ENCODE results near the gene MT2A.

MT2A gene

DNA sequence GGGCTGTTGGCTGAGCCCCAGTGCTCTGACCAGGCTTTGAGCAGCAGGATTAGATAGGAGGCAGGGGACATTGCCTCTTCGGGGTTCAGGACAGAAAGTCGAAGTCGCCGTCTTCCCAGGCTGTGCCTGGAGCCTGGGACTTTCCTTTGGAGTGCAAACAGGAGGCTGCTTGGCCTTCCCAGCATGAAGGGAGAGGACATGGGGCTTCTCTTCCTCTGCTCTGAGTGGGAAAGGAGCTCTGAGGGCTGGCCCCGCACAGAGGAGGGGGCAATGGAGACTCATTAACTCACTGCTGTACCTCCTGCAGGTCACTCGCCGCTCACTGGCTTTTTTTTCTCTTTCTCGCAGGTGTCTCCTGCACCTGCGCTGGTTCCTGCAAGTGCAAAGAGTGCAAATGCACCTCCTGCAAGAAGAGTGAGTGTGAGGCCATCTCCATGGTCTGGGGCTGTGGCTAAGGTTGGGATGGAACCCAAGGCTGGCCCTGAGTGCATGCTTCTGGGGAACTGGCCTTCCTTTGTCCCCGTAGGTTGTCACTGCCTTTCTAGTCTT lies 50.0 kb downstream of the MT2A start:
- Histone ChIP-seq H4K20me1 (peaks cover 0 to 10% (median 0%) of the 10 kb centered on the region in 11 experiments; a peak in 2 of 22 replicates), H3K9me3 (replicated peaks in 1 of 11) (no peaks in the 10 kb centered on the region), H3K4me1 (peaks cover 19 to 38% (median 30%) of the 10 kb centered on the region in 10 experiments), H3K4me3 (peak overlapping the region; percentile 59 to 75 (median 66)), H3K36me3 (no peaks in the 10 kb centered on the region), H3K27ac (no peak overlapping the region; a peak in 1 of 22 replicates), H3K27me3 (peaks cover 59 to 74% (median 70%) of the 10 kb centered on the region in 11 experiments), H3K4me2 (peak overlapping the region; percentile 79 to 99 (median 95)), H3K9ac (peak overlapping the region in 7 of 11 experiments; percentile 34 to 72 (median 64); a peak in 7 of 22 replicates)
- TF ChIP-seq Cebpa-rat (IDR thresholded peaks at IDR 0.05) = no peak
